ENCODE measurements around the gene STAT4.
A peak's percentile ranks its signal among the peaks of the same experiment; 100 is the strongest.

STAT4 gene

DNA sequence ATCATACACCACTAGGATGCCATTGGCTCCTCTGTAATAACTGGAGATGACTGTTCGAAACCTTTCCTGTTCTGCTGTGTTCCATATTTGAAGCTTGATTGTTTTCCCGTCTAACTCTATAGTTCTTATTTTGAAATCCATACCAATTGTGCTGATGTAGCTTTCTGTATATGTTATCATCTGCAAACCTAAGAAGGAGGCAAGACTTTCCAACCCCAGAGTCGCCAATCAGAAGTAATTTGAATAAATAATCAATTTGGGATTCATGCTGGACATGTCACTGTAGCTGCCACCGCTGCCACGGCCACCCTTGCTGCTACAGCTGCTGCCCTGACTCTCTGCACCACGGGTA lies 157.5 kb downstream of the STAT4 start:
- DNase-seq = no peak
- no peak overlapping the region for H3K27ac Mint-ChIP-seq
- peaks cover 7% of the 10 kb centered on the region for H3K4me1 Mint-ChIP-seq
- H3K4me3 Mint-ChIP-seq = no peak overlapping the region
- no peaks in the 10 kb centered on the region for H3K9me3 Mint-ChIP-seq
- TF ChIP-seq, protein P1, sequence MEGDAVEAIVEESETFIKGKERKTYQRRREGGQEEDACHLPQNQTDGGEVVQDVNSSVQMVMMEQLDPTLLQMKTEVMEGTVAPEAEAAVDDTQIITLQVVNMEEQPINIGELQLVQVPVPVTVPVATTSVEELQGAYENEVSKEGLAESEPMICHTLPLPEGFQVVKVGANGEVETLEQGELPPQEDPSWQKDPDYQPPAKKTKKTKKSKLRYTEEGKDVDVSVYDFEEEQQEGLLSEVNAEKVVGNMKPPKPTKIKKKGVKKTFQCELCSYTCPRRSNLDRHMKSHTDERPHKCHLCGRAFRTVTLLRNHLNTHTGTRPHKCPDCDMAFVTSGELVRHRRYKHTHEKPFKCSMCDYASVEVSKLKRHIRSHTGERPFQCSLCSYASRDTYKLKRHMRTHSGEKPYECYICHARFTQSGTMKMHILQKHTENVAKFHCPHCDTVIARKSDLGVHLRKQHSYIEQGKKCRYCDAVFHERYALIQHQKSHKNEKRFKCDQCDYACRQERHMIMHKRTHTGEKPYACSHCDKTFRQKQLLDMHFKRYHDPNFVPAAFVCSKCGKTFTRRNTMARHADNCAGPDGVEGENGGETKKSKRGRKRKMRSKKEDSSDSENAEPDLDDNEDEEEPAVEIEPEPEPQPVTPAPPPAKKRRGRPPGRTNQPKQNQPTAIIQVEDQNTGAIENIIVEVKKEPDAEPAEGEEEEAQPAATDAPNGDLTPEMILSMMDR (IDR thresholded peaks at IDR 0.05) = no peak
- H3K27me3 Mint-ChIP-seq (ENCODE audit: low read depth, poor library complexity) = no peaks in the 10 kb centered on the region
- peaks cover 83% of the 10 kb centered on the region for H3K36me3 Mint-ChIP-seq (ENCODE audit: low read depth)

DNA sequence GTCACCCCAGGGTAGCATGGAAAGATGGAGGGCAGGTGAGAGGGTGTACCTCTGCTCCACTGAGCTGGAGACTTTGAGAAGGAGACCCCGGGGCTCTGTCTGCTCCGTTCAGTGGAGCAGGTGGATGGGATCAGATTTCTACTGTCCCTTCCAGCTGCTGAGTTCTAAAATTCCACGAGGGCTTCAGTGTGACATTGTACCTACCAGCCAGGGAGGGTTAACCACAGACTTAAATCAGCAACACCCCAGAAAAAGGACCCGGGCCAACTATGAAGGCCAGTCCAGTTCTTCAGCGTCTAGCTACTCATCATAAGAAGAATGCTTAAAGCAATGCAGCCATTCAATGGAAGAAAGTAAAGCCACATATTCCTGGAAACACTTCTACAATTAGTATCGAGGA lies 160.7 kb downstream of the STAT4 start:
- DNase-seq = no peak

DNA sequence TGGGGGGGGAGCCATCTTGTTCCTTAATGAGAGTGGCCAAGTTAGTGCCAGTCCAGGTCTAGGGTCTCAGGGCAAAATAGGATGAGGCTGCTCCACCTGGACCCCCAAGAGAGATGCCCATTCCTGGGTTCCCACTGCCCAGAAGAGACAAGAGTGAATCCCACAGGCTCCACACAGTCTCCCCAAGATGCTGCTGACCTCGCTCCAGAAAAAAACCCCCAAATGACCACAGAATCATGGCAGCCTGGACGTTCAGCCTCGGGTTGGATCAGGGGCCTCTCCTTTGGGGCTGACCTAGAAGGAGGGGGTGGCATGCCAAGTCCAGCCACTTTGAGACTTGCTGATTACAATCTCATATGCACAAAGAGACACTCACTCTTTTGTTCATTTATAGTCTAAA lies 161.9 kb downstream of the STAT4 start:
- H3K4me3 Mint-ChIP-seq = no peak overlapping the region
- no peaks in the 10 kb centered on the region for H3K9me3 Mint-ChIP-seq
- TF ChIP-seq, protein P1 (IDR thresholded peaks at IDR 0.05) = no peak
- peaks cover 82% of the 10 kb centered on the region for H3K36me3 Mint-ChIP-seq (ENCODE audit: low read depth)
- no peak for DNase-seq
- H3K4me1 Mint-ChIP-seq = peaks cover 7% of the 10 kb centered on the region
- no peaks in the 10 kb centered on the region for H3K27me3 Mint-ChIP-seq (ENCODE audit: low read depth, poor library complexity)
- H3K27ac Mint-ChIP-seq = no peak overlapping the region

More for the DNA sequence above, 160.7 kb downstream of the STAT4 start:
- Mint-ChIP-seq H3K27me3 (ENCODE audit: low read depth, poor library complexity) (no peaks in the 10 kb centered on the region), H3K27ac (peak overlapping the region; percentile 49), H3K4me3 (no peak overlapping the region), H3K9me3 (no peaks in the 10 kb centered on the region), H3K36me3 (ENCODE audit: low read depth) (peaks cover 80% of the 10 kb centered on the region), H3K4me1 (peaks cover 7% of the 10 kb centered on the region)
- TF ChIP-seq, protein P1 (IDR thresholded peaks at IDR 0.05) = no peak

GRCh38 chr2:190987938-190988337 lies 162.9 kb downstream of the STAT4 start:
- Mint-ChIP-seq H3K4me1 (peaks cover 7% of the 10 kb centered on the region), H3K9me3 (peaks cover 5% of the 10 kb centered on the region), H3K27me3 (ENCODE audit: low read depth, poor library complexity) (no peaks in the 10 kb centered on the region), H3K27ac (no peak overlapping the region), H3K36me3 (ENCODE audit: low read depth) (peaks cover 82% of the 10 kb centered on the region), H3K4me3 (no peak overlapping the region)
- TF ChIP-seq, protein P1 (IDR thresholded peaks at IDR 0.05) = no peak
- DNase-seq = no peak

GRCh38 chr2:190987116-190987515 lies 163.7 kb downstream of the STAT4 start:
- TF ChIP-seq, protein P1 (IDR thresholded peaks at IDR 0.05) = no peak
- DNase-seq = no peak
- no peaks in the 10 kb centered on the region for H3K27me3 Mint-ChIP-seq (ENCODE audit: low read depth, poor library complexity)
- peaks cover 85% of the 10 kb centered on the region for H3K36me3 Mint-ChIP-seq (ENCODE audit: low read depth)
- peaks cover 14% of the 10 kb centered on the region for H3K9me3 Mint-ChIP-seq
- peaks cover 13% of the 10 kb centered on the region for H3K4me1 Mint-ChIP-seq
- H3K4me3 Mint-ChIP-seq = no peak overlapping the region
- H3K27ac Mint-ChIP-seq = no peak overlapping the region

DNA sequence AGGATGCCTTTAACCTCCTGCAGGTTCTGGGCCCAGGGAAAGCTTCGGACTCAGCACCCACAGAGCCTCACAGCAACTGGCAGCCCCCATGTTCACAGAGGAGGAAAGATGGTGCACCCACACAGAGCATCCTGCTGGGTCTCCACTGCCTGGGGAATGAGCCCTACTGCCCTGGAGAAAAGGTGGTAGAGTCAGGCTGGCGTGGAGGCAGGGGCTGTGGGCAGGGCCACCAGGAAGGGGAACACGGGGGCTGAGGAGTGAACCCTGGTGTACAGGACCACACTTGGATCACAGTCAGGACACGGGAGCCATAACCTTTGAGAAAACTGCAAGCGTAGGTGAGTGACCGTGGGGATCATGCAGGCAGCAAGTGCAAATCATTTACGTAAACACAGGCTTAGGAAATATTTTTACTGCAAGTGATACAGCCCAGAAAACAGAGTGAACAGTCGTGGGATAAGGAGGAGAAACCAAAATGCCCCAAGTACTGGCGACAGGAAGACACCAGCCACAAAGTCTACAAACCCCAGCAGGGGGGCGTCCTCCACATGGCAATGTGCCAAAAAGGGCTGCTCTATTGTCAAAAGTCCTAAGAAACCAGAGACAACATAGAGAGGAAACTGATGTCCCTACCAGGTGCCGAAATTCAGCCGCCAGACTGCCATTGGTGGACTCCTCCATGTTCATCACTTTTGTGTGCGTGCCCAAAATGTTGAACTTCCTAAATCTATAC lies 164.4 kb downstream of the STAT4 start:
- no peak for DNase-seq

More for the DNA sequence above, 164.4 kb downstream of the STAT4 start:
- H3K9me3 Mint-ChIP-seq = peaks cover 16% of the 10 kb centered on the region
- H3K27ac Mint-ChIP-seq = no peak overlapping the region
- TF ChIP-seq, protein P1 (IDR thresholded peaks at IDR 0.05) = no peak
- peaks cover 90% of the 10 kb centered on the region for H3K36me3 Mint-ChIP-seq (ENCODE audit: low read depth)
- H3K27me3 Mint-ChIP-seq (ENCODE audit: low read depth, poor library complexity) = no peaks in the 10 kb centered on the region
- H3K4me1 Mint-ChIP-seq = peaks cover 20% of the 10 kb centered on the region
- H3K4me3 Mint-ChIP-seq = no peak overlapping the region

Measured in nephron progenitor cell (in vitro differentiated cells).